GM13976 (cell line): ENCODE measurements around the gene PCA3.

Experiments
- DNase-seq: peaks from one replicate; pipeline ENCODE4 v3.0.0; 2012; ENCODE audit warnings: low spot score
- in situ Hi-C: fragments of 300-500 bp; cut with MboI; formaldehyde crosslinking; loops from one replicate; pipeline ENCODE4 v1.12.0; 2022; ENCODE audit warnings: low sequenced_read_pairs, mixed read lengths, inconsistent platforms; ENCODE audit not compliant: unreplicated experiment
- TF ChIP-seq, protein P1 (sequence below): IDR thresholded peaks from 2 replicates; pipeline ENCODE4 v1.5.1; 2012; ENCODE audit warnings: borderline replicate concordance, mild to moderate bottlenecking; ENCODE audit not compliant: insufficient read depth; ENCODE audit errors: extremely low read depth, missing control alignments, control extremely low read depth

PCA3 gene

DNA sequence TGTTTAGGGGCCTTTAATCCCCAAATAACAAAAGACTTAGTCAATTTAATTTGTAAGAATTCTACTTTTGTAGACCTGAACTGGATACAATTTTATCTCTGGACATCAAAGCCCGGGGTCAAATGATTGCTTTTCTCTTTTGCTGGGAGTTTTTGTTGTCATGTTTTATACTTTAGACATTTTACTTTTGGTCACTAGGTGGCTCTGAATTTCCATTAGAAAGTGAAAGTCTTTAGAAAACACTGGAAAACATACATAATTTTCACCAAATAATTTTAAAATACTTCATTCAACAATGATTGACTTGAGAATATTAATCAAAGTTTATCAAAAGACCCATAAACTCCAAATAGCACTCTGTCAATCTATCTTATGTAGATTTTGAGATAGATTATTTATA lies 2.8 kb upstream of the PCA3 start:
- TF ChIP-seq, protein P1, sequence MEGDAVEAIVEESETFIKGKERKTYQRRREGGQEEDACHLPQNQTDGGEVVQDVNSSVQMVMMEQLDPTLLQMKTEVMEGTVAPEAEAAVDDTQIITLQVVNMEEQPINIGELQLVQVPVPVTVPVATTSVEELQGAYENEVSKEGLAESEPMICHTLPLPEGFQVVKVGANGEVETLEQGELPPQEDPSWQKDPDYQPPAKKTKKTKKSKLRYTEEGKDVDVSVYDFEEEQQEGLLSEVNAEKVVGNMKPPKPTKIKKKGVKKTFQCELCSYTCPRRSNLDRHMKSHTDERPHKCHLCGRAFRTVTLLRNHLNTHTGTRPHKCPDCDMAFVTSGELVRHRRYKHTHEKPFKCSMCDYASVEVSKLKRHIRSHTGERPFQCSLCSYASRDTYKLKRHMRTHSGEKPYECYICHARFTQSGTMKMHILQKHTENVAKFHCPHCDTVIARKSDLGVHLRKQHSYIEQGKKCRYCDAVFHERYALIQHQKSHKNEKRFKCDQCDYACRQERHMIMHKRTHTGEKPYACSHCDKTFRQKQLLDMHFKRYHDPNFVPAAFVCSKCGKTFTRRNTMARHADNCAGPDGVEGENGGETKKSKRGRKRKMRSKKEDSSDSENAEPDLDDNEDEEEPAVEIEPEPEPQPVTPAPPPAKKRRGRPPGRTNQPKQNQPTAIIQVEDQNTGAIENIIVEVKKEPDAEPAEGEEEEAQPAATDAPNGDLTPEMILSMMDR = peak; percentile 17
- DNase-seq = no peak
- in situ Hi-C loops = no loop called here

GRCh38 chr9:76766126-76766525 lies 1.9 kb downstream of the PCA3 start:
- DNase-seq = no peak
- in situ Hi-C loops = no loop called here
- TF ChIP-seq, protein P1 = no peak

- TF ChIP-seq, protein P1 = no peak
- no peak for DNase-seq
- in situ Hi-C loops = no loop called here
Measured at GRCh38 chr9:76772686-76773445, 8.6 kb downstream of the PCA3 start.

GRCh38 chr9:76784881-76785280 lies 20.6 kb downstream of the PCA3 start:
- in situ Hi-C loops = no loop called here
- DNase-seq = no peak
- TF ChIP-seq, protein P1 = no peak

- DNase-seq = no peak
- TF ChIP-seq, protein P1 = no peak
- in situ Hi-C loops = no loop called here
Measured at GRCh38 chr9:76785501-76785900, 21.3 kb downstream of the PCA3 start.

GRCh38 chr9:76787677-76788076 lies 23.4 kb downstream of the PCA3 start:
- DNase-seq = no peak
- TF ChIP-seq, protein P1 = no peak
- in situ Hi-C loops = no loop called here
